GM21576 (cell line): Measurements from ENCODE around the gene ORAI2.
"Not testable (repeated sequence)": the region's sequence is repeated elsewhere in the genome, so short reads cannot be mapped to it uniquely, and the experiment has no call there.

Source experiments
- ATAC-seq: cut with Tn5 transposase; IDR thresholded peaks from one replicate; pipeline ENCODE4 v1.9.1; 2021; ENCODE audit warnings: mild to moderate bottlenecking, moderate library complexity; ENCODE audit not compliant: unreplicated experiment

ORAI2 gene

DNA sequence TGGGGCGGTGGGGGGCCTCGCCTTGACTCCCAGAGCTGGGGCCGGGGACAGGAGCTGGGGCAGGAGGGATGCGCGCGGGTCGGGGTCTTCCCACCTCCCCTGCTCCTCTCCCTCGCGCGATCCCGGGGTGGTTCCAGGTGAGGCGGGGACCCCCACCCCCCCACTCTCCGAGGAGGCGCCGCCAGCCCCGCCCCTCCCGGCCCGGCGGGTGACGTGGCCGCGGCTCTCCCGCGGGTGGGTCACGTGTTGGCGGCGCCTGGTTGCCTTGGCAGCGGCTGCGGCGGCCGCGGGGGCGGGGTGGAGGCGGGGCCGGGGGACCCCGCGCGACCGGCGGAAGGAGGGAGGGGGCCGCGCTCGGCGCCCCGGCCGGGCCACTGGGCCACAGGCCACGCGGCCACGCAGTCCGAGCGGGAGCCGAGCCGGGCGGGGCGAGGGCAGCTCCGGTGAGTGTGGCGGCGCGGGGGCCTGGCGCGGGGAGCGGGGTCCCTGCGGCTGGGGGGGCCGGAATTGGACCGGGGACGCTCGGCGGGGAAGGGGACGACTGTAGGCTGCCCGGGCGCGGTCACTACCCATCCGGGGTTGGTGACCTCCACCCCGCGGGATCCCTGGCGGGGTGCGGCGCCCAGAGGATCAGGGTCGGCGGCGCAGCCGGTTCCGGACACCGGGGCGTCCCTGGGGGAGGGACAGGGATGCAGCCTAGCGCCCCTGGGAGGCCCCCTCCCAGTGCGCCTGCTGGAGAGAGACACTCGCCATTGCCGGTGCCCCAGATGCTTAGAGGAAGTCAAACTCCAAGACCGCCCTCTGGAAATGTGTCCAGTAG is at the start of gene ORAI2:
Gene ORAI2 (plus strand): TSS at position 357 of the 820 bp plus-strand sequence. CDS start 5,382 bp downstream, outside the sequence.
- ATAC-seq = no peak

DNA sequence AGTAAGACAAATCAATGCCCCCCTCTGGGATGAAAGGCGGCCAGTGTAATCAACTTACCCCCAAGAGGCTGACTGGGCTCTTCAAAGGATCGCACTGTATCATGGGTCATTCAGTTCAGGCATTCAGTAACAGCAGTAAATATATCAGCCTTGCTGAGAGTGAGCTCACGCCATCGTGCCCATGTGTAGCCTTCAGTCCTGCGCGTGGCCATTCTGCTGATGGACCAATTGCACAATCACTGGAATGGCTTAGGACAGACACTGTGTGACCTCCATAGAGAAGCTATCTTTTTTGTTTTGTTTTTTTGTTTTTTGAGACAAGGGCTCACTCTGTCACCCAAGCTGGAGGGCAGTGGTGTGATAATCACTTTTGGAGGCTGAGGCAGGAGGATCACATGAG is 46.3 kb upstream of the ORAI2 start:
- no peak for ATAC-seq

DNA sequence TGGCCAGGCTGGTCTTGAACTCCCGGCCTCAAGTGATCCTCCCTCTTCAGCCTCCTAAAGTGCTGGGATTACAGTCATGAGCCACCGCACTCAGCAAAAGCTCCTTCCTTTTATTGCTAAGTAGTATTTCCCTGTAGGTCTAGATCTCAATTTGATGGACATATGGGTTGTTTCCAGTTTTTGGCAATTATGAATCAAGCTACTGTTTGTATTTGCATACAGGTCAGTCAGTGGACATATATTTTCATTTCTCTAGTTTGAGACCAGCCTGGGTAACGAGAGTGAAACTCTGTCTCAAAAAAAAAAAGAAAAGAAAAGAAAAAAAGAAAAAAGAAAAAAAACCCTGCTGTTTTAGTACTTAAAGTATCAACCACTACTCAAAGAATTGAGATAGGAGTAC is 43.6 kb upstream of the ORAI2 start:
- no peak for ATAC-seq

DNA sequence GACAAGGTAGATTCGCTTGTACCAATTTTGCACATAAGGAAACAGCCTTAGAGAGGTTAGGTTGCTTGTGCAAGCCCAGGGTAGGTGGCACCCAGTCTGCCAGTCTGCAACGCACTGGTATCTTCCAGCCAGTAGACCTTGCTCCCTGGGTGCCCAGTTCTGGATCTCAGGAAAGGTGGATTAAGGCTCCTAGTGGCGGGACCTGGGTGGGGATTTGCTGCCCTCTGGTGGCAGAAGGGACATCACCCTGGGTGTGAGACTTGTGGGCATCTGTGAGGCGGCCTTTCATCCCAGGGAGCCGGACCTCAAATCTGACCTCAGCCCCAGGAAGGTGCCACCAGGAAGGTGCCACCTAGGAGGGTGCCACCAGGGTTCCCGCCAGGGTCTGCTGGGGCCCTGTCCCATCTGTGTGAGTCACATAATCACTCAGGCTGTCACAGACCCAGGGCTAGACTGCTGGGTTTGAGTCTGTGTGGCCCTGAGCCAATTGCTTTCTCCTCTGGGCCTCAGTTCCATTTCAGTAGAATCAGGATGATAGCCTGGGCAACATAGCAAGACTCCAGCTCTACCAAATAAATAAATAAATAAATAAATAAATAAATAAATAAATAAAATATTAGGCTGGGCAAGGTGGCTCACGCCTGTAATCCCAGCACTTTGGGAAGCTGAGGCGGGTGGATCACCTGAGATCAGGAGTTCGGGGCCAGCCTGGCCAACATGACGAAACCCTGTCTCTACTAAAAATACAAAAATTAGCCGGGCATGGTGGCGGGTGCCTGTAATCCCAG is 42.5 kb upstream of the ORAI2 start:
- ATAC-seq = no peak

DNA sequence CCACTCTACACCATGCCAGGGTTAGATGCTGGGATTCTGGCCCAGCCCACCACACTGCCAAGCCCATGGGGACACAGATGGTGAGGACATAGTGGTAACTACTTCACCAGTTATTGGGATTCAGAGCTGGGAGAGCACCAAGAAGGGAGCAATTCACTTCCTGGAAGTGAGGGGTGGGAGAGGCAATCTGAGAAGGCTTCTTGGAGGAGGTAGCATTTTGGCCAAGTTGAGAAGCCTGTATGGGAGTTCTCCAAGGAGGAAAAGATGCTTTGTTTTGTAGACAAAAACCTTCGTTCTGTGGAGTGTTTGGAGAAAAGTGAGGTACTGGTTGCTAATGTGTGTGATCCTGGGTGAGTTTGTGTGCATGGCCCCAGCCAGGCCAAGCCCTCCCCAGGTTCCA is 41.0 kb upstream of the ORAI2 start:
- no peak for ATAC-seq

DNA sequence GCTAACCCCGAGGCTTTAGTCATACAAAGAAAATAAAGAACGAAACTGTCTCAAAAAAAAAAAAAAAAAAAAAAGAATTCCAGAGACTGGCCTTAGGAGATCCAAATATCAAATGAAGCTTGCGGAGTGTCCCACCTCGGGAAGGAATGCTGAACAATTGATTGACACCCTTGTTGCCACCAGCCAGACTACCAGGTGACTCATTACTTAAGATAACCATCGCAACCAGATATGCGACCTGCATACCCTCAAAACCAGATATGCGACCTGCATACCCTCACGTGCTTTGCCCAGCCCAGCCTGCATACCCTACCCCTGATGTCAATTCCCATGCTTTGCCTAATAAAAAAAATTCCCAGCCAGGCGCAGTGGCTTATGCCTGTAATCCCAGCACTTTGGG is 39.9 kb upstream of the ORAI2 start:
- ATAC-seq = no peak

DNA sequence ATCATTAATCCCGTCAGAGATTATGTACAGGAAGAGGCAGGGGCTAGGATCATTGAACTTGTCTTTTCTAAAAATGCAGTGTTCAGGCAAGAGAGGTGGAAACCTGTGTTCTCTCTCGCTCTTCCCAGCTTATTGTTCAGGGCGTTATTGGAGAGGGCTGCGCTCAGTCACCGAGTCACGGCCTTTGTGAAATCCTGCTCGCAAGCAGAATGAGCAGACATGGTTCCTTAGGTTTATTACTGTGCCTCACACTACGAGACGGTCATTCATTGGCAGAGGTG is 37.8 kb upstream of the ORAI2 start:
- ATAC-seq = no peak

DNA sequence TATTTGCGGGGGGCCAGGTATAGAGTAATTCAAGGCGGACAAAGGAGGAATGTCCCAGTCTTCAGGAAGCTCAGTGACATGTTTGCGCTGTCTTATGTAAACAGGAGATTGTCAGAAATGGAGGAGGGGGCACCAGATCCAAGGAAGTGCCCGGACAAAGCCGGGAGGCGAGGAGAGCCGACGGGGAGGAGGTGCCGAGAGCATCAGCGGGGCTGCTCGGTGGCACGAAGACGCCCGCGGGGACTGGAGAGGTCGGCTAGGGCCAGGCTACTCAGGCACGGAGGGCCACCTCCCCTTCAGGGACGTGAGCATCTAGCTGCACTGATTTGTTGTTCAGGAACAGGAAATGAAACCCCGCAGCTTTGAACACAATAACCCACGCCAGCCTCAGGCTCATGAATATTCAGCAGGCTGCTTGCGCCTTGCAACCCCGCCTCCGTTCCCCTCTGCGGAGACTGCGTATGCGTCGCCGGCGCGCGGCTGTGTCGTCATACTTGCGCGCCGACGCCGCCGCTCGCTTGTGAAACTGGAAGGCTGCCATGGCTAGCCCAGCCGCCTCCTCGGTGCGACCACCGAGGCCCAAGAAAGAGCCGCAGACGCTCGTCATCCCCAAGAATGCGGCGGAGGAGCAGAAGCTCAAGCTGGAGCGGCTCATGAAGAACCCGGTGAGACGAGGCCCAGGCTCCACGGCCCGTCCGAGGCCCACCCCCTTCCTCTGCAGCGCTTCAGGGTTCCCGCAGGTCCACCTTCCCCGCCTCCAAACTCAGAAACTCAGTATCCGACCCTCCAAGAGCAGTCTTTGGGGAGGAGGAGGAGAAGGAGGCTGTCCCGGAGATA is 37.3 kb upstream of the ORAI2 start, which contains the start of gene PRKRIP1:
Gene PRKRIP1 (plus strand): TSS at position 491 of the 837 bp plus-strand sequence. CDS start 49 bp downstream, at position 540.
- peak; percentile 98 for ATAC-seq

DNA sequence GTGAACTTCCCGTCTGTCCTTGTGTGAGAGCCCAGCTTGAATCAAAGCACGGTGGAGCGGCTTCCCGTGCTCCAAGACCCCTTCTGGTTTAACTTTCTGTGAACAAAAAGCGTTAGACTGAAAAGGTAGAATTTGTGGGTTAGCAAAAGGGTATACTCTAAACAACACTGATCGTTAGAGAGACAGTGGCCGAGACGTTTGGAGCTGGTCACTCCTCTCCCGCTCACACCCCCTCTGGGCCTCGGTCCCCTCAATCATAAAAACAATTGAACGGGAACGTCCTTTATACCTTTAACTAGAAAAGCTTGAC is 36.7 kb upstream of the ORAI2 start:
- no peak for ATAC-seq

DNA sequence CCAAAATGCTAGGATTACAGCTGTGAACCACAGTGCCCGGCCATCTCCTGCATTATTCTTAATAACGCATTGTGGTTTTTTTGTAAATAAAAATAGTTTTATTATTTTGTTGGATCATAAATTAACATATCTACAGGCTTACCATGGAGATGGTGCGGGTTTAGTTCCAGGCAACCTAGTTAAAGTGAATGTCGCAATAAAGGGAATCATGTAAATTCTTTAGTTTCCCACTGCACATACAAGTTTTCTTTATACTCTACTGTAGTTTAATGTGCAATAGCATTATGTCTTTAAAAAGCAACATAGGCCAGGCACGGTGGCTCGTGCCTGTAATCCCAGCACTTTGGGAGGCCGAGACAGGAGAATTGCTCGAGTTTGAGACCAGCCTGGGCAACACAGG is 34.8 kb upstream of the ORAI2 start:
- ATAC-seq = no peak

DNA sequence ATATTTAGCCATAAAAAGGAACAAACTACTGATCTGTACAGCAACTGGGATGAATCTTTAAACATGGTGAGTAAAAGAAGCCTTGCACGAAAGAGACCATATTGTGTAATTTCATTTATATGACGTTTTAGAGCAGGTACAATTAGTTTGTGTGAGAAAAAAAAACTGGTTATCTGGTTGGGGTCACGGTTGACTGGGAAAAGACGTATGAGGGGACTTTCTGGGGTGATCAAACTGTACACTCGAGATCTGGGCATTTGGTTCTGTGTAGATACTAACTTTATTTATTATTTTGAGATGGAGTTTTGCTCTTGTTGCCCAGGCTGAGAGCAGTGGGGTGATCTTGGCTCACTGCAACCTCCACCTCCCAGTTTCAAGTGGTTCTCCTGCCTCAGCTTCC is 33.0 kb upstream of the ORAI2 start:
- no peak for ATAC-seq

DNA sequence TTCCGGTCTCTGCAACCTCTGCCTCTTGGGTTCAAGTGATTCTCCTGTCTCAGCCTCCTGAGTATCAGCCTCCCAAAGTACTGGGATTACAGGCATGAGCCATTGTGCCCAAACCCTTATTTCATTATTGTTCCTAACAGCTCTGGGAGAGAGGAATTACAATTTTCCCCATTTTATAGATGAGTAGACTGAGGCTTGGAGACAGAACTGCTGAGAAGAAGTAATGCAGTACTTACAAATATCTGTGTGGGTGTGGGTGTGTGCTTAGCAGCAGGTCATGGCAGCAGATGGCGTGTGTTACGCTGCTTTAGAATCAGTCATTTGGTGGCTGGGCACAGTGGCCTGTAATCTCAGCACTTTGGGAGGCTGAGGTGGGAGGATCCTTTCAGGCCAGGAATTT is 29.8 kb upstream of the ORAI2 start:
- no peak for ATAC-seq

DNA sequence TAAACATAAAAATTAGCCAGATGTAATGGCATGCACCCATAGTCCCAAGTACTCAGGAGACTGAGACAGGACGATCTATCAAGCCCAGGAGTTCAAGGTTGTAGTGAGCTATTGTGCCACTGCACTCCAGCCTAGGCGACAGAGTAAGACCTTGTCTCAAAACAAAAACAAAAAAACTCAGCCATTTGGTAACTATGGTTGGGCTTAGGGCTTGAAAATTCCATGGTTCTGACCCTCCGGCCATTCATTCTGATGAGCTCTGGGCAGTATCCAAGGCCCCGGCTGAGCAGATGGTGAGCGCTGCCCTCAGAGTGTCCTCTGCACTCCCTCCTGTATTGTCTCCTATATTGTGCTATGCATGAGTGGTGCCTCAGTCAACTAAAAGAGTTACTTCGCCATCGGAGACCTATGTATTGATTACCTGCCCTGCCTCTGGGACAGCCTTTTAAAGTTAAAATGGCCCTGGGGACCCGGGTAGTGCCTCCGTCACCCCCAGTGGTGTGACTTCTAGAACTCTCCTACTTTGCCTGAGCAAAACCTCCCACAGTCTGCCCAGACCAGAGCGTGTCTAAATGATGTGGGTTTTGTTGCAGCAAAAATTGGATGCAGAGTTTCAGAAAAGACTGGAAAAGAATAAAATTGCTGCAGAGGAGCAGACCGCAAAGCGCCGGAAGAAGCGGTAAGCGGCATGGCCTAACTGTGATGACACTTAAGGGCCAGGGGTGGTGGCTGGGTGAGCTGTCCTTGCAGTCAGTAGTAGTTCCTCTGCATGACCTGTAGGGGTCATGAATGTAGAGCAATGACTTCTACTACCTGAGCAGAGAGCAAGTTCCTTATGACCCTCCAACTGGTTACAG is 29.1 kb upstream of the ORAI2 start:
- ATAC-seq = peak; percentile 76

DNA sequence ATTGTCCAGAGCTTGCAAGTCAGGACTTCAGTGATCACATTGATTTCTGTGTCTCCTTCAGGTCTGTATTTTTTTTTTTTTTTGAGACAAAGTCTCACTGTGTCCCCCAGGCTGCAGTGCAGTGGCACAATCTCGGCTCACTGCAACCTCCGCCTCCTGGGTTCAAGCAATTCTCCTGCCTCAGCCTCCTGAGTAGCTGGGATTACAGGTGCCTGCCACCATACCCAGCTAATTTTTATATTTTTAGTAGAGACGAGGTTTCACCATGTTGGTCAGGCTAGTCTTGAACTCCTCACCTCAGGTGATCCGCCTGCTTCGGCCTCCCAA is 28.6 kb upstream of the ORAI2 start:
- ATAC-seq = not testable (repeated sequence)

DNA sequence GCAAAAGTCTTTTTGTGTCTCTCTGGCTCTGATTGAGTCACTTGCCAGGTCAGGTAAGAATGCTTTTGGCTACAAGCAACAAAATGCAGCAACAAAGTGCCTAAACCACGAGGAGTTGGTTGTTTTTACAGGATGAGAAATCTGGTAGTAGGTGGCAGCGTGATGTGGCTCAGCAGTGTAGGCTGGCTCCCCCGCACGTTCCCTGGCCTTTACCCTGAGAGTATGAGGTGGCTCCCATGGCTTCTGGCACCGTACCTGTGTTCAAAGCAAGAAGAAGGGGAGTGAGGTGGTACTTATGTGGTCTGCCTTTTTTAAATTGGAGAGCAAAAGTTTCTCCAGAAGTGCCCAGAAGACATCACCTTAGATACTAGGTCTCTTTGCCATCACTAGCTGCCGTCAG is 25.5 kb upstream of the ORAI2 start:
- ATAC-seq = no peak

DNA sequence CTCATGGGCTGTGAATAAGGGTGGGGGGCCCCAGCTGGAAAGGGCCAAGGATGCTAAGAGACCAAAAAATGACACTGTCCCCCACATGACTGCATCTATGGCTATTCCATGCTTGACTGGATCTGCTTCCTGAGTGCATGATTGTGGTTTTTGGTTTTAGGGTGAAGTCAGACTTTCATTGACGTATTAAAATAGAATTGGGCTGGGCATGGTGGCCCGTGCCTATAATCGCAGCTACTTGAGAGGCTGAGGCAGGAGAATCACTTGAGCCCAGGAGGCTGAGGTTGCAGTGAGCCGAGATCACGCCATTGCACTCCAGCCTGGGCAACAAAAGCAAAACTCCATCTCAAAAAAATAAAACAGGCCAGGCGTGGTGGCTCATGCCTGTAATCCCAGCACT is 24.8 kb upstream of the ORAI2 start:
- ATAC-seq = peak; percentile 56

DNA sequence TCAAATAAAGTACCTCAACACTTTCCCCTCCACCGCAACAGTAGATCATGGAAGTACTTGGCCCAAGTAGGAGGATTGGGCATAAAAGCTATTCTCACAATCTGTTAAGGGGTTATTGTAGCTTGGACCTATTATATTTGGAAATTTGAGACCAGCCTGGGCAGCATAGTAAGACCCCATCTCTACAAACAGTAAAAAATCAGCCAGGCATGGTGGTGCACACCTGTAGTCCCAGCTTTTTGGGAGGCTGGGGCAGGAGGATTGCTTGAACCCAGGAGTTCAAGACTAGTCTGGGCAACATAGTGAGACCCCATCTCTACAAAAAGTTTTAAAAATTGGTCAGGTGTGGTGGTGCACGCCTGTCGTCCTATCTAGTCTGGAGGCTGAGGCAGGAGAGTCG is 24.0 kb upstream of the ORAI2 start:
- ATAC-seq = no peak

DNA sequence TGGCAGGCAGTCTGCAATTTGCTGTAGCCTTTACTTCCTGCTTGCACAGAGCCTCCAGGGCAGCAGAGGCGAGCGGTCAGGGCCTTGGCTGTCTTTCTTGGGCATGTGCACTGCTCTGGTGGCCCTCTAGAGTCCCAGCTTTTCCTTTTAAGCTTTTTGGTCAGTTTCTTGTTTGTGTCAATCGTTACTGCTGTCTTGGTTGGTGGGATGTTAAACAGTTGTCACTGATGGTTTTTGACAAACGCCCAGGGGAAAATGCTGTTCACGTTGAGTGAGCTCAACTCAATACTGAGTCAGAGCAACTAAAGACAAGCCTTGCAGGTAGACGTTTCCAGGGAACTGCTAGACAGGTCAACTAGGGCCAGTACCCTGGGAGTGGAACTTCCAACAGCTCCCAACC is 23.3 kb upstream of the ORAI2 start:
- no peak for ATAC-seq

DNA sequence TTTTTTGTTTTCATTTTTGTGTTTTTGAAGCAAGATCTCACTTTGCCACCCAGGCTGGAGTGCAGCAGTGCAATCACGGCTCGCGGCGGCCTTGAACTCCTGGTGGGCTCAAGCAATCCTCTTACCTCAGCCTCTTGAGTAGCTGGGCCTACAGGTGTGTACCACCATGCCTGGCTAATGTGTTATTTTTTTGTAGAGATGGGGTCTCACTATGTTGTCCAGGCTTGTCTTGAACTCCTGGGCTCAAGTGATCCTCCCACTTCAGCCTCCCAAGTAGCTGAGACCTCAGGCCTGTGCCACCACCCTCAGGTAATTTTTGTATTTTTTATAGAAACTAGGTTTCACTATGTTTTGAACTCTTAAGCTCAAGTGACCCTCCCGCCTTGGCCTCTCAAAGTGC is 22.5 kb upstream of the ORAI2 start:
- ATAC-seq = no peak

DNA sequence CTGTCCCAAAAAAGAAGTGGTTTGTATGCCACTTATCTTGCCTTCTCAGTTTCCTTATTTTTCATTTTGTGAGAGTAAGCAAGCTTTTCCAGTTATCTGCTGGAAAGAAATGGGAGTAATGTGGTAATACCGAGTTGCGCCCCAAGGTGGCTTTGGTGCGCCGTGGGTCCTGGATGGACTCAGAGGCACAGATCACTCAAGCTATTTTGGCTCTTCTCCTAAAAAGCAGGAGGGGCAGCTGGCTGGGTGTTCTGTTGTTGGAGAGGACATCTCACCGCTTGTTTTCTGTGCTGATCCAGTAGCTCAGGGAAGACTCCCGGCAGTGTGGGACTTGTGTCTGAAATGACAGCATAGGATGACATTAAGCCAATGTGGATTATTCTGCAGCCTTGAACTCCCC is 20.8 kb upstream of the ORAI2 start:
- ATAC-seq = no peak

DNA sequence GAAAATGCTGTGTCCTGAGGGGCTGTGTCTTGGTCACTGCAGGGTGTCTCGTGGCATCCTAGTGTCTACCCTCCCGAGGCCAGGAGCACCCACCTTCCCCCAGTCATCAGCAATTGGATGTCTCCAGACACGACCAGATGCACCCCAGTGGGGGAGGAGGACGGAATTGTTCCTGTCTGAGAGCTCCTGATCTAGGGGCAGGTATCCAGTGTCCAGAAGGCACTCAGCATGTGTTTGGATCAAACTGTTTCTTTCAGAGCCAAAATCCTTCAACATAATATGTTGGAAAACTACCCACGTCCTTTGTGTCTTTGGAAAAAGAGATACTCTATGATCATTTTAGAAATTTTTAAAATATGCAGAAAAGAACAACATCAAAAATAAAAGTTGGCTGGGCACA is 20.3 kb upstream of the ORAI2 start:
- ATAC-seq = no peak
